ENCODE measurements around the gene SEC24D. TPM values are rescaled to one million over a fixed set of nuclear protein-coding genes. Genes with fewer than 3 reads are reported as not detected.

SEC24D gene
- total and polyA plus RNA-seq, 2 of the 8 experiments (the other 6 are each of a cell fraction or from before 2014, with no cell fraction given): 28.9 to 91.6 TPM

DNA sequence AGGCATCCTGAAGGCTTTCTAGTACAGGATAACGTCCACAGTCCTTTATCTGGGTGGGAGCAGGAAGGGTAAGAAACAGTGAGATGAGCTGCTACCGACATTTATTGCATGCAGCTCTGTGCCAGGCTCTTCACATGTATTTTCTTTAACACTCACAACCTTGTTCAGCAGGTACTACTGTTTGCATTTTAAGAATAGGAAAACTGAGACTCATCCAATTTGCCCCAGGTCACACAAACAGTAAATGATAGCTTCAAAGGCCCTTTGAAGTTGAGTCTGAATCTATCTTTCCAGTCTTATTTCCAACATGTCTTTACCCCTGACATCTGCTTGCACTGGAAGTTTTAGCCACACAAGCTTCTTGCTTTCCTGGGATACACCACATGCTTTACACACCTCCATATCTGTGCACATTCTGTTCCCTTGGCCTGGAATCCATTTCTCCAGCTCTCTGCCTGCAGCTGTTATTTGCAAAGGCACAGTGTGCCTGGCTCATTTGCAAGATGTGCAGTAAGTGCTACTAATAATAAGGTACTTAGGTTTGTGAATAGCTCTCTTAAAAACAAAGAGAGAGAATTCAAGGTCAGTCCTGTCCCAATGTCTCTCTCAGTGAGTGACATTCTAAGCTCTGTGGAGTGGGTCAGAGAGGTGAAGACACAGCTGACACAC, 89.5 kb downstream of the SEC24D start:
- no peak overlapping the region for H3K56ac ChIP-seq (replicated peaks; ENCODE audit: insufficient read length, low read depth, low read length)
- H2BK120ac ChIP-seq (replicated peaks; ENCODE audit: low read depth, low read length): no peak overlapping the region
- H3K23me2 ChIP-seq (ENCODE audit: low read depth, low read length): no peaks in the 10 kb centered on the region
- H3K18ac ChIP-seq (ENCODE audit: extremely low read depth, low read length): no peak overlapping the region
- peaks cover 5 to 35% (median 22%) of the 10 kb centered on the region in 4 experiments for H3K36me3 ChIP-seq (ENCODE audit: control insufficient read depth in 2 of 4, insufficient read depth in 4 of 4, low read length in 3 of 4)
- no peak overlapping the region for H3K4ac ChIP-seq (replicated peaks; ENCODE audit: insufficient read length, low read depth, low read length)
- H3K27me3 ChIP-seq (replicated peaks in 1 of 4; ENCODE audit: control insufficient read depth in 3 of 4, extremely low read depth in 1 of 4, insufficient read depth in 3 of 4, low read length in 3 of 4): no peaks in the 10 kb centered on the region
- ChIA-PET POLR2A (ENCODE audit: partially characterized antibody) (no interaction called here), CTCF (ENCODE audit: partially characterized antibody) (interaction anchor here (0.7 to 2.6 kb wide), 12 partner anchors 8 to 234 kb away, joined by 3 to 14 read pairs (median 5); no protein-coding TSS in a partner anchor)
- no peak overlapping the region for H3K4me2 ChIP-seq (ENCODE audit: insufficient read depth in 1 of 2, low read depth in 2 of 2, low read length in 2 of 2)
- H2BK15ac ChIP-seq (ENCODE audit: low read length): no peak overlapping the region
- WGBS, 2 experiments (ENCODE audit: extremely low coverage in 1 of 2, insufficient coverage in 1 of 2, insufficient read length in 1 of 2, insufficient replicate concordance in 2 of 2, low coverage in 1 of 2, low lambda C conversion rate in 2 of 2, missing lambda C conversion rate in 1 of 2): 78% methylated on average over 1 of the region's 2 CpGs; no CpG with 5 or more reads in 1 of the 2 experiments
- H4K8ac ChIP-seq (ENCODE audit: extremely low read depth, insufficient read depth, low read length): no peak overlapping the region
- H3K4me3 ChIP-seq (ENCODE audit: extremely low read depth in 1 of 4, insufficient read depth in 2 of 4, low read depth in 3 of 4, low read length in 4 of 4): no peak overlapping the region
- H2BK5ac ChIP-seq (ENCODE audit: low read depth, low read length): no peak overlapping the region
- no peaks in the 10 kb centered on the region for H4K20me1 ChIP-seq (replicated peaks in 1 of 2; ENCODE audit: control insufficient read depth in 1 of 2, insufficient read depth in 2 of 2, low read length in 2 of 2)
- no peak overlapping the region for H4K91ac ChIP-seq (replicated peaks; ENCODE audit: insufficient read length, low read length)
- H3K9ac ChIP-seq (replicated peaks in 1 of 4; ENCODE audit: extremely low read depth in 1 of 4, low read depth in 3 of 4, low read length in 3 of 4): no peak overlapping the region; a peak in 1 of 7 replicates
- H2BK12ac ChIP-seq (ENCODE audit: low read depth, low read length): no peak overlapping the region
- no peaks in the 10 kb centered on the region for H3K9me3 ChIP-seq (ENCODE audit: insufficient read depth in 2 of 2, low read depth in 1 of 2, low read length in 1 of 2)
- H3K4me1 ChIP-seq (replicated peaks in 1 of 4; ENCODE audit: control insufficient read depth in 3 of 4, insufficient read depth in 4 of 4, low read length in 3 of 4): no peaks in the 10 kb centered on the region
- H3K27ac ChIP-seq (ENCODE audit: low read depth, low read length): no peak overlapping the region
- H2AFZ ChIP-seq (ENCODE audit: low read length): no peak overlapping the region
- H3K23ac ChIP-seq (ENCODE audit: insufficient read length): no peak overlapping the region
- no peak overlapping the region for H2AK5ac ChIP-seq (ENCODE audit: low read depth, low read length)
- no peak overlapping the region for H3K14ac ChIP-seq (ENCODE audit: insufficient read length)
- no peaks in the 10 kb centered on the region for H3K79me1 ChIP-seq (ENCODE audit: low read depth, low read length)
- H2BK20ac ChIP-seq (ENCODE audit: low read length): no peak overlapping the region
- no peak overlapping the region for H4K5ac ChIP-seq (ENCODE audit: insufficient read length, low read depth, low read length)
- no peaks in the 10 kb centered on the region for H3K79me2 ChIP-seq (ENCODE audit: control insufficient read depth in 1 of 2, insufficient read depth in 2 of 2, low read length in 2 of 2)
- no peak for TF ChIP-seq SUZ12 (IDR thresholded peaks at IDR 0.05; ENCODE audit: low read length)
- TF ChIP-seq SRF (IDR thresholded peaks at IDR 0.05; ENCODE audit: low read depth, low read length): no peak
- TF ChIP-seq POU5F1 (IDR thresholded peaks at IDR 0.05; ENCODE audit: low read depth, low read length): no peak
- FAIRE-seq: no peak
- DNase-seq (ENCODE audit: low read depth in 1 of 2, low spot score in 2 of 2): no peak
